DND-41 (cell line): ENCODE measurements around the gene SIPA1L3.

ENCODE experiments used
- CTCF ChIP-seq: IDR thresholded peaks from 2 replicates; pipeline ENCODE4 v1.5.1; 2012; ENCODE audit warnings: borderline replicate concordance, low read length, moderate library complexity, mild to moderate bottlenecking; ENCODE audit not compliant: poor library complexity, severe bottlenecking; ENCODE audit errors: extremely low read depth
- EZH2 ChIP-seq: IDR thresholded peaks from 3 replicates; pipeline ENCODE4 v1.6.1; 2012; ENCODE audit warnings: borderline replicate concordance, low read depth, mild to moderate bottlenecking, moderate library complexity, low read length, inconsistent platforms; ENCODE audit not compliant: severe bottlenecking

- no peak for TF ChIP-seq CTCF
- TF ChIP-seq EZH2, result no peak
Observed at GRCh38 chr19:38017401-38018151, 110.6 kb downstream of the SIPA1L3 start.
